Muscle layer of duodenum (tissue), 2 donors: ENCODE measurements around the gene C1QL4.
"Not testable (repeated sequence)": the region's sequence is repeated elsewhere in the genome, so short reads cannot be mapped to it uniquely, and the experiment has no call there.

ENCODE experiments used
- H3K27ac ChIP-seq: one replicate; pipeline ENCODE4 v1.7.0; 2013; ENCODE audit warnings: mild to moderate bottlenecking, low read length
- H3K27me3 ChIP-seq: one replicate; pipeline ENCODE4 v1.7.0; 2013; ENCODE audit warnings: low read depth, mild to moderate bottlenecking, control low read depth, low read length
- H3K36me3 ChIP-seq, 2 donors: one replicate each; pipeline ENCODE4 v1.7.0; 2013; ENCODE audit warnings: low read length in 2 of 2, control low read depth in 1 of 2, mild to moderate bottlenecking in 1 of 2; ENCODE audit not compliant: insufficient read depth in 2 of 2, control insufficient read depth in 1 of 2
- H3K4me1 ChIP-seq, 2 donors: one replicate each; pipeline ENCODE4 v1.7.0; 2013; ENCODE audit warnings: low read length in 2 of 2, mild to moderate bottlenecking in 2 of 2, control low read depth in 1 of 2, moderate library complexity in 1 of 2; ENCODE audit not compliant: insufficient read depth in 2 of 2, control insufficient read depth in 1 of 2
- H3K4me3 ChIP-seq, 2 donors: one replicate each; pipeline ENCODE4 v1.7.0; 2013; ENCODE audit warnings: low read length in 2 of 2, low read depth in 1 of 2, mild to moderate bottlenecking in 1 of 2
- H3K9me3 ChIP-seq, 2 donors: one replicate each; pipeline ENCODE4 v1.7.0; 2013; ENCODE audit warnings: low read length in 2 of 2, control low read depth in 1 of 2, mild to moderate bottlenecking in 1 of 2; ENCODE audit not compliant: control insufficient read depth in 1 of 2
- donor health status: healthy.

The C1QL4 gene

DNA sequence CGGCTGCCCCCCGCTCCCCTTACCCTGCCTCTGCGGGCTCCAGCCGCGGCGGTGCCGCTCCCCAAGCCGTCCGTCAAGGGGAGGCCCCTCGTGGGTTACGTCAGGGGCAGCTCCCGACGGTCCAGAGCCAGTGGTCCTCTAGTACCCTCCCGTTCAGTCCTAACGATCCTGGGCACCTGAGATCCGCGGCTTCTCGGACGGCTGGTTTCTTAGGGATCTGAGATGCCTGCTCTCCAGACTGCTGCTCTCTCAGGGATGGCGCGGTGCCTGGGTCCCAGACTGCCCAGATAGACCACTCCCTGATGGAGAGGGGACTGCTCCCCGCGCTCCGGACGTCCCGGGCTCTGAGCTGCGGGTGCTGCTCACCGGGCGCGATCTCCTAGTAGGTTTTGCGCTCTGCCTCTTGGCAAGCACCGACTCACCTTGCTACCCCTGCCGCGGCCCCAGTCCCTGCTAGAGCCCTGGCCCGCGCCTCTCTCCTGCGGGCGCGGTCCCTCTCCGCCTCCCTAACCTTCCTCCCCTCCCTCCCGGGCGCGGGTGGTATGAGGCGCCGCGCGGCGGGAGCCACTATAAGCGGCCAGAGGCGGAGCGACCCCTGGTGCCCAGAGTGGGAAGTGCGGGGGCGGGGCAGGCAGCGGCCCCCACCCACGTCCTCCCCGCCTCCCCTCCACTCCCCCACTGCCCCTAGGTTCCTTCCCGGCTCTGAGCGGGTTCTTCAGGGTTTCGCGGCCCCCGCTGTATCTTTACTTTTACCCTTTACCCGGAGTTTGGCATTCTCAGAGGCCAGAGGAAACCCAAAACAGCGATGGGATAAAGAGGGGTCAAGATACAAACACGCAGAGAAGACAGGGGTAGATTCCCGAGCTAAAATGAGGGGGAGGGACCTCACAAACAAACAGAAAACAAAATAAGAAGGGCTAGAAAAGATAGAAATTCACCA is at the start of gene C1QL4:
TSS of gene C1QL4 (minus strand) at position 544 of the 940 bp plus-strand sequence. CDS start 711 bp downstream, outside the sequence.
- Histone ChIP-seq H3K4me1 (peaks cover 0 to 25% of the 10 kb centered on the region in 2 donors), H3K9me3 (no peaks in the 10 kb centered on the region), H3K4me3 (peak within 1 kb of the TSS; percentile 26 to 55)

GRCh38 chr12:49380184-49380583 is 43.2 kb upstream of the C1QL4 start:
- not testable (repeated sequence) for H3K4me3 ChIP-seq, H3K9me3 ChIP-seq, H3K27me3 ChIP-seq, H3K4me1 ChIP-seq, H3K36me3 ChIP-seq, H3K27ac ChIP-seq

More for the DNA sequence above, at the start of gene C1QL4:
- H3K36me3 ChIP-seq: no peaks in the 10 kb centered on the region
- peaks cover 51% of the 10 kb centered on the region for H3K27me3 ChIP-seq
- no peak within 1 kb of the TSS for H3K27ac ChIP-seq

GRCh38 chr12:49377386-49377785 is 40.4 kb upstream of the C1QL4 start:
- Histone ChIP-seq H3K4me3 (no peak overlapping the region), H3K27ac (no peak overlapping the region), H3K9me3 (no peaks in the 10 kb centered on the region), H3K36me3 (no peaks in the 10 kb centered on the region), H3K27me3 (no peaks in the 10 kb centered on the region), H3K4me1 (no peaks in the 10 kb centered on the region)

GRCh38 chr12:49375406-49375805 is 38.4 kb upstream of the C1QL4 start:
- Histone ChIP-seq H3K4me3 (no peak overlapping the region), H3K36me3 (no peaks in the 10 kb centered on the region), H3K27ac (no peak overlapping the region), H3K4me1 (no peaks in the 10 kb centered on the region), H3K27me3 (no peaks in the 10 kb centered on the region), H3K9me3 (no peaks in the 10 kb centered on the region)

- no peaks in the 10 kb centered on the region for H3K27me3 ChIP-seq
- H3K4me1 ChIP-seq: peaks cover 4 to 6% of the 10 kb centered on the region in 2 donors
- no peaks in the 10 kb centered on the region for H3K9me3 ChIP-seq
- H3K27ac ChIP-seq: no peak overlapping the region
- H3K36me3 ChIP-seq: peaks cover 0 to 4% of the 10 kb centered on the region in 2 donors
- H3K4me3 ChIP-seq: no peak overlapping the region
Observed at GRCh38 chr12:49370539-49370938, 33.6 kb upstream of the C1QL4 start.

DNA sequence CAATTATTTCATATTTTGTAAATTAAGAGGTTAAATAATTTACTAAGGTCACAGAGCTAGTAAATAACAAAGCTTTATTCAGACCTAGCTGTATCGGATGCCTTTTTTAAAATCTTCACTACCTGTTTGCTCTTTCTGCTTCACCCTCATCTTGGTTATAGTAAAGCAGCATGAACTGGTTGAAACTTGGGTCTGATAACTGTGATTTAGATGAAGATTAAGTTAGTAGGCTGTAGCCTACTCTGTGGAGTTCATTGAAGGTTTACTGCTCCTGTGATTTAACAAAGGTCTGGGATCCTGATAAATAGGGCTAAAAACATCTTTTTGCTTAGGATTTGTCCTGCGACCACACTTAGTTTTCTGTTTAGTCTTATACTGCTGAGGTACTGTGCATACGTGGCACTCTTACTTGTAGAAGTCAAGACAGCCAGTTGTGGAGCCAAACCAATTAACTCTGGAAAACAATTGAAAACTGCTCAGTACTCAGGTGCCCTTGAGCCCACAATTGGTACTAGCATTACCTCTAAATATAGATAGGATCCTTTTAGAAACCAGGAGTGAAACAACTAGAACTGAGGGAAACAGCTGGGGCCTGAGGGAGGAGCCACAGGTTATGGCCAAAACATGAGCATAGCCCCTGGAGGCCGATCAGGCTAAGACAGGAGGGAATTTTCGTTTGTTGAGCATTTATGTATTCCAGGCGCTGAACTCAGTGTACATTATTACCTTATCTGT is 32.6 kb upstream of the C1QL4 start:
- Histone ChIP-seq H3K27ac (peak overlapping the region; percentile 6), H3K27me3 (no peaks in the 10 kb centered on the region), H3K36me3 (peaks cover 0 to 4% of the 10 kb centered on the region in 2 donors), H3K4me3 (no peak overlapping the region), H3K9me3 (no peaks in the 10 kb centered on the region), H3K4me1 (peaks cover 4 to 6% of the 10 kb centered on the region in 2 donors)

- Histone ChIP-seq H3K4me1 (peaks cover 4 to 6% of the 10 kb centered on the region in 2 donors), H3K4me3 (peak overlapping the region; percentile 73 to 86), H3K27ac (peak overlapping the region; percentile 3), H3K36me3 (peaks cover 0 to 4% of the 10 kb centered on the region in 2 donors), H3K27me3 (no peaks in the 10 kb centered on the region), H3K9me3 (no peaks in the 10 kb centered on the region)
Observed at GRCh38 chr12:49368240-49368600, 31.2 kb upstream of the C1QL4 start.

GRCh38 chr12:49367381-49368239 is 30.6 kb upstream of the C1QL4 start, which contains the start of gene SPATS2:
SPATS2 (plus strand) TSS chr12:49367462; CDS start chr12:49461013, 93,551 bp downstream.
- Histone ChIP-seq H3K27ac (peak within 1 kb of the TSS; percentile 86), H3K27me3 (no peaks in the 10 kb centered on the region), H3K36me3 (peaks cover 0 to 4% of the 10 kb centered on the region in 2 donors), H3K9me3 (no peaks in the 10 kb centered on the region), H3K4me1 (peaks cover 4 to 6% of the 10 kb centered on the region in 2 donors), H3K4me3 (peak within 1 kb of the TSS; percentile 73 to 86)

DNA sequence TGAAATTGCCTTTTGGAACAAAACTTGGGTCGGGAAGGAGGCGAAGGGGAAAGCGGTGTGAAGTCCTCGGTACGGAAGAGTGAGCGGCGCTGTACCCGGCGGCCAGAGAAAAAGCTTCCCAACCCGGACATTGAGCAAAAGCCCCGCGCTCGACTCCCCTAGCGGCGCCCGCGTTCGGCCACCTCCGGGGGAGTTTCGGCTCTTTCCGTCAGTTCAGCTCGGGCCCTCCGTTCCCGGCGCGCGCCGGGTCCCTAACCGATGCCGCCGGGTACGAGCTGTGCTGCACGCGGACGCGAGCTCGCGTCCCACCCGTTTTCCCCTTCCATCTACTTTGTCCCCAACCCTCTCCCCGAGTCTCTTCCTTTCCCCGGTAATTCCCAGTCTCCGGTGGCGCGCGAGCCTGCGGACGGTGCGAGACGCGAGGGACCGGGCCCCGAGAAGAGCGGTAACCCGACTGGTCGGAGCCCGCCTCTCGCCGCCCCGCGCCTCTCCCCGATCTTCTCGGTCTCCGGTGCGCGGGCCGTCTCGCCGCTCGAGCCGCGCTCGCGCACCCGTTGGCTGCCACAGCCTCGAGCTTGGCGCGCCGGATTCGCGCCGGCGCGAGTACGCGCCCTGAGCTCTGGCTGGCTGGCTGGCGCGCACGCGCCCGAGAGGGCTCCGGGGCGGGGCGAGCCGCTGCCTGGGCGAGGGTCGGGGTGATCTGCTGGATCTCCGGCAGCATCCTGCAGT is 29.8 kb upstream of the C1QL4 start:
- Histone ChIP-seq H3K4me3 (peak overlapping the region; percentile 73 to 86), H3K27me3 (no peaks in the 10 kb centered on the region), H3K27ac (peak overlapping the region; percentile 86), H3K4me1 (peaks cover 4 to 6% of the 10 kb centered on the region in 2 donors), H3K9me3 (no peaks in the 10 kb centered on the region), H3K36me3 (peaks cover 0 to 4% of the 10 kb centered on the region in 2 donors)

DNA sequence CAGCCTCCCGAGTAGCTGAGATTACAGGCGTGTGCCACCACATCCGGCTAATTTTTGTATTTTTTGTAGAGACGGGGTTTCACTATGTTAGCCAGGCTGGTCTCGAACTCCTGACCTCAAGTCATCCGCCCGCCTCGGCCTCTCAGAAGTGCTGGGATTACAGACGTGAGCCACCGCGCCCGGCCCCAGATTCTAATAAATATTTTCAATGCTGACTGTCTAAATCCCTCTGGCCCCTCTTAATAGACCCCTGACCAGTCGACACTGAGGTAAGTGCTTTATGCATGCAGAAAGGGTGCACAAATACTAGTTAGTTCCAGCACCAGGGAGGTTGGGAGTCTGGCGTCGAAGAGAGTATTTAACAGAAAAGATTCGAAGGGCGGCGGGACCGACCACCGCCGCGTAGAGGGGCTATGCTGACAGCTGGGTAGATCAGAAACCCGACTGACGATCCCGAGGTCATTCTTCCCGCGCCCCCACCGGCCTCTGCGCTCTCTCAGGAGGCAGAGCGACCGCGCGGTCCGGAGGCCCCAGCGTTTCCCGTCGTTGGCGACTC is 29.2 kb upstream of the C1QL4 start:
- Histone ChIP-seq H3K27ac (peak overlapping the region; percentile 86), H3K4me1 (peaks cover 4 to 6% of the 10 kb centered on the region in 2 donors), H3K36me3 (peaks cover 0 to 4% of the 10 kb centered on the region in 2 donors), H3K27me3 (no peaks in the 10 kb centered on the region), H3K4me3 (peak overlapping the region; percentile 73 to 86), H3K9me3 (no peaks in the 10 kb centered on the region)
